OCI-LY7 (cell line): ENCODE results near the gene BTBD6. TPM values are rescaled to one million over a fixed set of nuclear protein-coding genes. Genes with fewer than 3 reads are reported as not detected.

Source experiments
- BruUV-seq: library from RNA; stranded (reverse); fragments of 400-500 nt; replicated peaks from 2 replicates; lab custom pipeline; 2021; lab: Mats Ljungman, UMichigan
- CTCF ChIA-PET: fragments of 300-600 bp; sonication (Branson Sonifier 250); formaldehyde crosslinking; loops from one replicate; lab custom pipeline; 2022; ENCODE audit warnings: antibody characterized with exemption; ENCODE audit not compliant: unreplicated experiment; lab: Charles Lee
- POLR2A ChIA-PET: fragments of 300-600 bp; sonication (Branson Sonifier 250); formaldehyde crosslinking; loops from one replicate; lab custom pipeline; 2022; ENCODE audit warnings: antibody characterized with exemption; lab: Charles Lee
- DNase-seq: peaks from one replicate; pipeline ENCODE4 v3.0.0-alpha.2; 2015; ENCODE audit warnings: low spot score
- H2AFZ ChIP-seq: fragments of 200-600 bp; sonication (generic), shearing (Covaris generic); 2 replicates; pipeline ENCODE4 v1.6.1; 2014; ENCODE audit warnings: mild to moderate bottlenecking, antibody characterized with exemption, low read length, moderate library complexity
- H3K27ac ChIP-seq: fragments of 200-600 bp; sonication (generic); 2 replicates; pipeline ENCODE4 v1.5.1; 2014; ENCODE audit warnings: mixed run types, low read depth, mild to moderate bottlenecking, moderate library complexity, low read length, inconsistent platforms; ENCODE audit not compliant: poor library complexity, severe bottlenecking
- H3K36me3 ChIP-seq: fragments of 200-600 bp; sonication (generic); 2 replicates; pipeline ENCODE4 v1.6.1; 2014; ENCODE audit warnings: mild to moderate bottlenecking, antibody characterized with exemption, low read length, moderate library complexity, mixed read lengths; ENCODE audit not compliant: insufficient read depth
- H3K4me1 ChIP-seq: fragments of 200-600 bp; sonication (generic); 2 replicates; pipeline ENCODE4 v1.5.1; 2014; ENCODE audit warnings: mild to moderate bottlenecking, low read length; ENCODE audit not compliant: insufficient read depth, poor library complexity, severe bottlenecking
- H3K4me2 ChIP-seq: fragments of 200-600 bp; sonication (generic); 2 replicates; pipeline ENCODE4 v1.6.1; 2014; ENCODE audit warnings: mild to moderate bottlenecking, low read length
- H3K4me3 ChIP-seq: fragments of 200-600 bp; sonication (generic); 2 replicates; pipeline ENCODE4 v1.5.1; 2014; ENCODE audit warnings: mild to moderate bottlenecking, low read depth, low read length; ENCODE audit not compliant: poor library complexity, severe bottlenecking
- H3K79me2 ChIP-seq: fragments of 200-600 bp; sonication (generic); 2 replicates; pipeline ENCODE4 v1.6.1; 2016; ENCODE audit warnings: low read depth, mild to moderate bottlenecking, low read length, moderate library complexity, mixed read lengths; ENCODE audit not compliant: insufficient read depth
- H3K9me2 ChIP-seq: fragments of 200-600 bp; sonication (generic); 2 replicates; pipeline ENCODE4 v1.6.1; 2016; ENCODE audit warnings: mild to moderate bottlenecking, low read length, mixed read lengths; ENCODE audit not compliant: insufficient read depth
- H3K9me3 ChIP-seq: fragments of 200-600 bp; sonication (generic); 2 replicates; pipeline ENCODE4 v1.6.1; 2014; ENCODE audit warnings: mild to moderate bottlenecking, mixed run types, low read length, mixed read lengths
- H4K20me1 ChIP-seq: fragments of 200-600 bp; sonication (generic); 2 replicates; pipeline ENCODE4 v1.6.1; 2014; ENCODE audit warnings: mild to moderate bottlenecking, antibody characterized with exemption, low read length, moderate library complexity, mixed read lengths; ENCODE audit not compliant: insufficient read depth
- CTCF ChIP-seq: fragments of 200-600 bp; sonication (generic); conservative IDR thresholded peaks from 2 replicates; pipeline ENCODE4 v1.5.1; 2014; ENCODE audit warnings: mild to moderate bottlenecking, antibody characterized with exemption, low read length, moderate library complexity, mixed read lengths
- EZH2phosphoT487 ChIP-seq: fragments of 200-600 bp; sonication (generic); IDR thresholded peaks from 2 replicates; pipeline ENCODE4 v1.6.1; 2018; ENCODE audit warnings: low read depth, borderline replicate concordance, mild to moderate bottlenecking, mixed run types, antibody characterized with exemption, low read length, moderate library complexity, mixed read lengths
- intact Hi-C: fragments of 100-400 bp; cut with micrococcal nuclease; formaldehyde crosslinking; loops from one replicate; pipeline ENCODE4 v1.10.0; 2022; ENCODE audit not compliant: unreplicated experiment
- total RNA-seq, 2 experiments: library from RNA; depleted of rRNA in 1 of 2; stranded (reverse); fragments of >200 nt in 1 of 2; shearing (Covaris generic) in 1 of 2; gene quantifications; 2 replicates each; pipeline ENCODE4 v1.2.3, GENCODE V29; 2014 to 2022

The BTBD6 gene
- total RNA-seq, 2 experiments from 2014 or later = 5.7 to 27.9 TPM

GRCh38 chr14:105223770-105224544 lies 24.4 kb upstream of the BTBD6 start:
- Histone ChIP-seq H3K79me2 (no peaks in the 10 kb centered on the region), H2AFZ (no peak overlapping the region), H3K4me3 (no peak overlapping the region), H4K20me1 (no peaks in the 10 kb centered on the region), H3K4me1 (no peaks in the 10 kb centered on the region), H3K4me2 (no peak overlapping the region), H3K36me3 (no peaks in the 10 kb centered on the region), H3K9me2 (no peaks in the 10 kb centered on the region), H3K27ac (no peak overlapping the region), H3K9me3 (no peaks in the 10 kb centered on the region)
- intact Hi-C loops = no loop called here
- DNase-seq = no peak
- TF ChIP-seq CTCF = no peak
- TF ChIP-seq EZH2phosphoT487 = no peak
- ChIA-PET CTCF (no interaction called here), POLR2A (no interaction called here)
- BruUV-seq = no TSS peak

- BruUV-seq = no TSS peak
- no peak overlapping the region for H3K4me2 ChIP-seq
- no peaks in the 10 kb centered on the region for H3K36me3 ChIP-seq
- no peaks in the 10 kb centered on the region for H3K9me2 ChIP-seq
- no peak overlapping the region for H3K4me3 ChIP-seq
- H3K4me1 ChIP-seq = no peaks in the 10 kb centered on the region
- no peaks in the 10 kb centered on the region for H4K20me1 ChIP-seq
- H3K9me3 ChIP-seq = no peaks in the 10 kb centered on the region
- intact Hi-C loops = no loop called here
- CTCF ChIA-PET = no interaction called here
- H3K27ac ChIP-seq = no peak overlapping the region
- POLR2A ChIA-PET = no interaction called here
- no peak for DNase-seq
- H3K79me2 ChIP-seq = no peaks in the 10 kb centered on the region
- no peak overlapping the region for H2AFZ ChIP-seq
- no peak for TF ChIP-seq EZH2phosphoT487
Observed at GRCh38 chr14:105224845-105225570, 23.3 kb upstream of the BTBD6 start.

- Histone ChIP-seq H3K79me2 (no peaks in the 10 kb centered on the region), H3K4me1 (no peaks in the 10 kb centered on the region), H3K36me3 (no peaks in the 10 kb centered on the region), H4K20me1 (no peaks in the 10 kb centered on the region), H3K9me2 (no peaks in the 10 kb centered on the region), H3K4me2 (no peak overlapping the region), H3K4me3 (no peak overlapping the region), H3K9me3 (no peaks in the 10 kb centered on the region), H3K27ac (no peak overlapping the region), H2AFZ (no peak overlapping the region)
- POLR2A ChIA-PET = no interaction called here
- no TSS peak for BruUV-seq
- intact Hi-C loops = no loop called here
- DNase-seq = no peak
- TF ChIP-seq EZH2phosphoT487 (no peak), CTCF (no peak)
- CTCF ChIA-PET = no interaction called here
Observed at GRCh38 chr14:105226198-105226597, 22.1 kb upstream of the BTBD6 start.
